Measurements from ENCODE around the gene GCC2.

Gene GCC2

DNA sequence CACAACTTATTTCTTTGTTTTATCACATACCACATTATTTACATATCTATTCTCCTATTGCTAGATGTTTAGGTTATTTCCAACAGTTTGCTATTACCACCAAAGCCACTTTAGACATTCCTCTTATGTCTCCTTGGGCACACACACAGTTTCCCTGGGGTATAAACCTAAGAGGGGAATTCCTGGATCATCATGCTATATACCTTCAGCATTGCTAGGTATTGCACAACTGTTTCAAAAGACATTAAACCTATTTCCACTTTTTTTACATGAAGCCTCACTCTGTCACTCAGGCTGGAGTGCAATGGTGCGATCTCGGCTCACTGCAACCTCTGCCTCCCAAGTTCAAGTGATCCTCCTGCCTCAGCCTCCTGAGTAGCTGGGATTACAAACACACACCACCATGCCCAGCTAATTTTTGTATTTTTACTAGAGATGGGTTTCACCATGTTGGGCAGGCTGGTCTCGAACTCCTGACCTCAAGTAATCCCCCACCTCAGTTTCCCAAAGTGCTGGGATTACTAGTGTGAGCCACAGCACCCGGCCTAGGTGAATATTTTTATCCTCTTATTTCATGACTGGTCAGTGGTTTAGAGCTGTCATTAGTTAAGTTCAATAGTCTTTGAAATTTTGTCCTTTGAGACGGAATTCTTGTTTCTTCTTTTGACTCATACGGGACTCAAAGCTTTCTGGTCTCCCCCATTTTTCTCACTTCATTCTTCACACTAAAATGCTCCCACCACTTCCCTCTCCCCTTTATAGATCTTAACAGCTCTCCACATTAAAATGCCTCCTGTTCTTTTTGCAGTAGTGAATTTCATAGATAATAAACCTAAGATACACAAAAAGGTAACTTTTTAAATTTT, 40.9 kb upstream of the GCC2 start:
- no peak overlapping the region for H3K4me3 ChIP-seq (ENCODE audit: control insufficient read depth, low read depth, low read length)
- no peak for DNase-seq (ENCODE audit: low read depth)
- TF ChIP-seq, protein P1, sequence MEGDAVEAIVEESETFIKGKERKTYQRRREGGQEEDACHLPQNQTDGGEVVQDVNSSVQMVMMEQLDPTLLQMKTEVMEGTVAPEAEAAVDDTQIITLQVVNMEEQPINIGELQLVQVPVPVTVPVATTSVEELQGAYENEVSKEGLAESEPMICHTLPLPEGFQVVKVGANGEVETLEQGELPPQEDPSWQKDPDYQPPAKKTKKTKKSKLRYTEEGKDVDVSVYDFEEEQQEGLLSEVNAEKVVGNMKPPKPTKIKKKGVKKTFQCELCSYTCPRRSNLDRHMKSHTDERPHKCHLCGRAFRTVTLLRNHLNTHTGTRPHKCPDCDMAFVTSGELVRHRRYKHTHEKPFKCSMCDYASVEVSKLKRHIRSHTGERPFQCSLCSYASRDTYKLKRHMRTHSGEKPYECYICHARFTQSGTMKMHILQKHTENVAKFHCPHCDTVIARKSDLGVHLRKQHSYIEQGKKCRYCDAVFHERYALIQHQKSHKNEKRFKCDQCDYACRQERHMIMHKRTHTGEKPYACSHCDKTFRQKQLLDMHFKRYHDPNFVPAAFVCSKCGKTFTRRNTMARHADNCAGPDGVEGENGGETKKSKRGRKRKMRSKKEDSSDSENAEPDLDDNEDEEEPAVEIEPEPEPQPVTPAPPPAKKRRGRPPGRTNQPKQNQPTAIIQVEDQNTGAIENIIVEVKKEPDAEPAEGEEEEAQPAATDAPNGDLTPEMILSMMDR (IDR thresholded peaks at IDR 0.05; ENCODE audit: control insufficient read depth, insufficient read depth, low read depth, low read length, missing control alignments), result no peak

DNA sequence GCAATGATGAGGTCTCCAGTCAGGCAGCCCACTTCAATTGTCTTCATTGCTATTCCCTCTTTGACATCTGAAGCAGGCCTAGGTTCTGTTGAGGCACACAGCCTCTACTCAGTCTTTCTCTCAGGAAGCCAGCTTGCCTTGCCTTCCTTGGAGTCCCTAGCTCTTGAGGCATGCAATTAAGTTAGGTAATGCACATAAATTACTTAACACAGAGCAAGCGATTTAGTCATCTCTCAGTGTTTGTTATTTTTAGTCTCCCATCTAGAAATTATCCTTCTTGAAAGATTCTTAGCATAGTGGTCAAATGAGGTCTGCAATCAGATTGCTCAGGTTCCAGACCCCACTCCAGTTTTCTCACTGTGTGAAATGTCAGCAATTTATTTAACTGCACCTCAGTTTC, 39.2 kb upstream of the GCC2 start:
- no peak overlapping the region for H3K4me3 ChIP-seq (ENCODE audit: control insufficient read depth, low read depth, low read length)
- DNase-seq (ENCODE audit: low read depth), result peak; percentile 16
- TF ChIP-seq, protein P1 (IDR thresholded peaks at IDR 0.05; ENCODE audit: control insufficient read depth, insufficient read depth, low read depth, low read length, missing control alignments), result no peak

DNA sequence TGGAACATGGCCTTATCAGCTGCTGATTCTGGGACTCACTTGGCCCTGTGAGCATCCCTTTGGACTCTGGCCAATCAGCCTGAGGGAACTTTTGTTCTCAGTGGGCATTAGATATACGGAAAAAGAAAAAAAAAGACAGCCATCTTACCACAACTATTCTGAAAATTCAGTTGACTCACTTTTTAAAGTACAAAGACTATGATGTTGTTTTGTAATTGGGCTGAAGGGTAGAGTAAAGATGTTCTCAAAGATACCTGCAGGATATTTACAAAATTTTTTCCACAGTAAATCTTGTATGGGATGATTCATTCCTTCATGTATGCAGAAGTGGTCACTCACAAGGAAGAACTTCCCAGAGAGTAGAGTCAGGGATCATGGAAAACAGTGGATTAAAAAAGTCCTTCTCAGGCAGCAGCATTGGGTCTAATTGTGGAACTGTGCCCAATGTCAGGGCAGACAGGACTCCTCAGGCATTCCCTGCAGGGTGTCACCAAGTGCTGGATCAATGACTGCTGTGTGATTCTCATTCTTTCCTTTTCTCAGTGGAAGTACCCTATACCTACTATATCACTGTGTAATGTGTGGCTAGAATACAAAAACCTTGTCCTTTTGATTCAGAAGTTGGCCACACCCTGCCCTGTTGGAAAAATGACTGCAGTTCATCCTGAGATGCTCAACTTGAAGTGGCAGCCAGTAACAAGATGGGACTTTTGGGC, 35.9 kb upstream of the GCC2 start:
- TF ChIP-seq, protein P1 (IDR thresholded peaks at IDR 0.05; ENCODE audit: control insufficient read depth, insufficient read depth, low read depth, low read length, missing control alignments), result no peak
- H3K4me3 ChIP-seq (ENCODE audit: control insufficient read depth, low read depth, low read length), result no peak overlapping the region
- peak; percentile 64 for DNase-seq (ENCODE audit: low read depth)

DNA sequence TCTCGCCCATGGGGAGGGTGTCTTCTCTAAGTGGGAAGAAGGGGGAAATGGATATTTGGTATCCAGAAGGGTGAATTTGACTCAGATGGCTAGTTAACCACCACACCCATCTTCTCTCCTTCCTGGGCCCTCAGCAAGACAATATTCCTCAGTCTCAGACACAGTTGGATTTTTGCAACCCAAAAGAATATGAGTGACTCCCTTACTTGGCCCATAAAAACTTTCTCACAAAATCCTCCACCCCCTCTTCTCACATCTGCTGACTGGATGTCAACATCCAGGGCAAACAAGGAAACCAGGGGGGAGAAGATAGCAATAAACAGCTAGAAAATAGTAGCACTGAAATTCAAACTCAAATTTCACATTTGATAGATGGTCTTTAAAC, 35.3 kb upstream of the GCC2 start:
- TF ChIP-seq, protein P1 (IDR thresholded peaks at IDR 0.05; ENCODE audit: control insufficient read depth, insufficient read depth, low read depth, low read length, missing control alignments), result no peak
- no peak for DNase-seq (ENCODE audit: low read depth)
- no peak overlapping the region for H3K4me3 ChIP-seq (ENCODE audit: control insufficient read depth, low read depth, low read length)

DNA sequence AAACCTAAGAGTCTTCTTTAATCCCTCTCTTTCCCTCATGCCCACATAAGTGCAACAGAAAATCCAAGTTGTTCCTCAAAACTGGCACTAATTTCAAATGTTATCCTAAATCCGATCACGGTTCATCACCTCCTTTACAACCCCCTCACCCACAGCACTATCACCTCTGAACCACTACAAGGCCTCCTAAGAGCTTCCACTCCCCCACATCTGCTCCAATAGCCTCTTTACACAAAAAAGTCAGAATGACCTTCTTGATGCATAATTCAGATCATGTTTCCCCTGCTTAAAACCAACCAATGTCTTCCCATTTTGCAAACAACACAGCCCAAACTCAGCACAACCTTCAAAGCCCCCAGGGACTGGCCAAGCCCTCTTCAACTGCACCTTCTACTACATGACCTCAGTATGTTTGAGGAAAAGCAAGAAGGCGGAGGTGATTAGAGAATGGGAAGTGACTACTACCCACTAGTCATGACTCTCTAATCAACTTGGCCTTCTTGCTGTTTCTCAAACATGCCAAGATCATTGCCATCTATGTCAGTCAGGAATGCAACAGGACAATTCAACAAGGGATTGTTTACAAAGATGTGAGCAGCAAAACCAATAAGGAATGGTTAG, 34.6 kb upstream of the GCC2 start:
- no peak overlapping the region for H3K4me3 ChIP-seq (ENCODE audit: control insufficient read depth, low read depth, low read length)
- TF ChIP-seq, protein P1 (IDR thresholded peaks at IDR 0.05; ENCODE audit: control insufficient read depth, insufficient read depth, low read depth, low read length, missing control alignments), result no peak
- no peak for DNase-seq (ENCODE audit: low read depth)

DNA sequence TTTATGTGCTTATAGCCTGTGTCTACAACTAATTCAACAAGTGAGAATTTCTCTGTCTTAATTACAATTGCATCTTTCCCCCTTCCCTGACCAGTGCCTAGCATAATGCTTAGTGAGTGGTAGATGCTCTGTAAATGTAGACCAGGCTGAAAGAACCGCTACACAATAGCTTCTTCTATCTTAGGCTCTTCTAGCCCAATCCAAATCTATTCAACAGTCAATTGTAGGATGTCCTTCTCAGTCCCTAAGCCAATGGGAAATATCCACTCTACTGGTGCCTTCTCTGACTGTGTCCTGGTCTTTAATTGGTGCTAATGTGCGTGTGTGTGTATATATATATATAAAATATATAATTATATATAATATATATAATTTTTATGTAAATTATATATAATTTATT, 34.1 kb upstream of the GCC2 start:
- TF ChIP-seq, protein P1 (IDR thresholded peaks at IDR 0.05; ENCODE audit: control insufficient read depth, insufficient read depth, low read depth, low read length, missing control alignments), result no peak
- no peak overlapping the region for H3K4me3 ChIP-seq (ENCODE audit: control insufficient read depth, low read depth, low read length)
- no peak for DNase-seq (ENCODE audit: low read depth)

Measured in AG09309 (cell line).